Right lobe of liver (tissue), 6 donors: ENCODE measurements around the gene GRN. TPM values are rescaled to one million over a fixed set of nuclear protein-coding genes. Genes with fewer than 3 reads are reported as not detected.
"Not testable (repeated sequence)": the region's sequence is repeated elsewhere in the genome, so short reads cannot be mapped to it uniquely, and the experiment has no call there.

Source experiments
- ATAC-seq, 4 donors: fragments of 200-7000 bp; cut with Tn5 transposase; one replicate each; pipeline ENCODE4 v1.9.1; 2020; ENCODE audit warnings: mild to moderate bottlenecking in 4 of 4, moderate library complexity in 4 of 4
- DNase-seq, 3 donors: peaks; one replicate each; pipeline ENCODE4 v3.0.0-alpha.2; 2020
- H3K27ac ChIP-seq, 3 donors: fragments of 200-600 bp; one replicate each; pipeline ENCODE4 v1.8.0; 2022
- H3K27me3 ChIP-seq, 2 donors: fragments of 200-600 bp; one replicate each; pipeline ENCODE4 v1.8.0; 2022
- H3K36me3 ChIP-seq, 4 donors: fragments of 200-600 bp; sonication (generic) in 1 of 4; one replicate each; pipeline versions ENCODE4 v1.5.1 to v1.8.0; 2017 to 2022; ENCODE audit warnings: control low read depth in 1 of 4
- H3K4me1 ChIP-seq, 4 donors: fragments of 200-600 bp; sonication (generic) in 1 of 4; one replicate each; pipeline versions ENCODE4 v1.5.1 to v1.8.0; 2017 to 2022; ENCODE audit warnings: control low read depth in 1 of 4
- H3K4me3 ChIP-seq, 3 donors: fragments of 200-600 bp; one replicate each; pipeline ENCODE4 v1.8.0; 2022
- H3K9me3 ChIP-seq, 4 donors: fragments of 200-600 bp; sonication (generic) in 1 of 4; one replicate each; pipeline versions ENCODE4 v1.5.1 to v1.8.0; 2017 to 2022; ENCODE audit warnings: control low read depth in 1 of 4
- CTCF ChIP-seq, 4 donors: fragments of 200-600 bp in 3 of 4; fragments of 450-650 bp in 1 of 4; IDR thresholded peaks; one replicate each; pipeline versions ENCODE4 v1.5.1 to v1.8.0; 2016 to 2022; ENCODE audit warnings: antibody characterized with exemption in 4 of 4, mild to moderate bottlenecking in 2 of 4
- POLR2A ChIP-seq: fragments of 450-650 bp; IDR thresholded peaks from one replicate; pipeline ENCODE4 v1.6.1; 2017; ENCODE audit warnings: antibody characterized with exemption, mild to moderate bottlenecking
- WGBS: methylation state at CpG from one replicate; pipeline ENCODE4 v1.1.6; 2018; ENCODE audit warnings: low coverage, low lambda C conversion rate; ENCODE audit not compliant: insufficient coverage; ENCODE audit errors: missing lambda C conversion rate; 5-methylcytosine and 5-hydroxymethylcytosine counted together
- intact Hi-C, 2 donors: fragments of 100-400 bp; cut with DNase I; formaldehyde crosslinking; loops; one replicate each; pipeline versions ENCODE4 v1.11.2 to v1.14.1; 2022
- total RNA-seq, 6 experiments: library from RNA; depleted of rRNA in 2 of 6; stranded (reverse); fragments of >200 nt in 2 of 6; fragmentation: NEBNext Ultra II Directional in 3 of 6; extraction: Animal tissue kit (Norgen Biotek cat#: 25700) in 3 of 6; gene quantifications; one replicate each; pipeline versions ENCODE4 v1.1.0 to v1.2.4, GENCODE V29; 2016 to 2023
- donor health status: DM: no; HTN: yes; CAD: no.
- donor health status: DM: no; HTN: no; CAD: no.
- donor health status: DM: no; HTN: no; CAD: no.
- donor health status: DM: no; HTN: yes; CAD: no.
- donor health status: DM: no; HTN: yes; CAD: no.

GRN gene
- total RNA-seq, 6 experiments from 2014 or later = 84.5 to 230 (median 150) TPM

- WGBS = 1% methylated on average over 16 of the region's 21 CpGs
- DNase-seq (peak in 1 of 3 donors; percentile 60), ATAC-seq (peak; percentile 29 to 53 (median 34))
- peak overlapping the region; percentile 78 to 87 (median 79) for H3K27ac ChIP-seq
- intact Hi-C loops = no loop called here
- peak; percentile 31 to 41 (median 36) for TF ChIP-seq CTCF (IDR thresholded peaks at IDR 0.05)
- peak; percentile 1 for TF ChIP-seq POLR2A
- H3K27me3 ChIP-seq = no peaks in the 10 kb centered on the region
- H3K9me3 ChIP-seq = no peaks in the 10 kb centered on the region
- peak overlapping the region; percentile 63 to 87 (median 78) for H3K4me3 ChIP-seq
- peaks cover 0 to 6% (median 0%) of the 10 kb centered on the region in 4 donors for H3K4me1 ChIP-seq
- peaks cover 0 to 5% (median 0%) of the 10 kb centered on the region in 4 donors for H3K36me3 ChIP-seq
Measured at GRCh38 chr17:44345454-44346026, 438 bp downstream of the GRN start.

- peak overlapping the region in 2 of 3 donors; percentile 79 to 87 for H3K27ac ChIP-seq
- 72% methylated on average over 6 of the region's 13 CpGs for WGBS
Measured at GRCh38 chr17:44346064-44346844, 1.2 kb downstream of the GRN start.

GRCh38 chr17:44347206-44348055 lies 2.3 kb downstream of the GRN start:
- H3K9me3 ChIP-seq, H3K27ac ChIP-seq, H3K4me3 ChIP-seq, DNase-seq, ATAC-seq, H3K27me3 ChIP-seq, H3K4me1 ChIP-seq, intact Hi-C loops: not testable (repeated sequence)
- WGBS = 81% methylated on average over 13 of the region's 18 CpGs
- peaks cover 0 to 24% (median 10%) of the 10 kb centered on the region in 4 donors for H3K36me3 ChIP-seq

More at GRCh38 chr17:44346064-44346844, 1.2 kb downstream of the GRN start:
- ATAC-seq = no peak
- Histone ChIP-seq H3K9me3 (no peaks in the 10 kb centered on the region), H3K4me1 (peaks cover 0 to 6% (median 0%) of the 10 kb centered on the region in 4 donors), H3K27me3 (no peaks in the 10 kb centered on the region), H3K36me3 (peaks cover 0 to 12% (median 2%) of the 10 kb centered on the region in 4 donors), H3K4me3 (peak overlapping the region; percentile 63 to 87 (median 78))
- intact Hi-C loops = no loop called here
- peak in 1 of 4 donors; percentile 1 for TF ChIP-seq CTCF (IDR thresholded peaks at IDR 0.05)
- no peak for TF ChIP-seq POLR2A
- DNase-seq = no peak

- H3K4me1 ChIP-seq = peaks cover 0 to 6% (median 0%) of the 10 kb centered on the region in 4 donors
Measured at GRCh38 chr17:44348234-44348987, 3.3 kb downstream of the GRN start.

More at GRCh38 chr17:44348234-44348987, 3.3 kb downstream of the GRN start:
- TF ChIP-seq CTCF (IDR thresholded peaks at IDR 0.05) (no peak), POLR2A (no peak)
- WGBS = 84% methylated on average over 2 of the region's 9 CpGs
- H3K27me3 ChIP-seq = no peaks in the 10 kb centered on the region
- ATAC-seq (peak in 1 of 4 donors; percentile 20), DNase-seq (peak in 1 of 3 donors; percentile 49)
- H3K4me3 ChIP-seq = no peak overlapping the region
- H3K27ac ChIP-seq = no peak overlapping the region
- intact Hi-C loops = no loop called here
- H3K36me3 ChIP-seq = peaks cover 0 to 25% (median 10%) of the 10 kb centered on the region in 4 donors
- H3K9me3 ChIP-seq = no peaks in the 10 kb centered on the region
